GM13977 (cell line): ENCODE data around the gene GFI1B.

Experiments used
- DNase-seq: peaks from one replicate; pipeline ENCODE4 v3.0.0; 2012; ENCODE audit warnings: low spot score
- in situ Hi-C: fragments of 300-500 bp; cut with MboI; formaldehyde crosslinking; loops from one replicate; pipeline ENCODE4 v1.12.0; 2022; ENCODE audit warnings: low sequenced_read_pairs, low pct_unique_long_range_greater_than_20kb, mixed read lengths, inconsistent platforms; ENCODE audit not compliant: unreplicated experiment
- TF ChIP-seq, protein P1 (sequence below): IDR thresholded peaks from 2 replicates; pipeline ENCODE4 v1.5.1; 2012; ENCODE audit warnings: mild to moderate bottlenecking, control low read depth; ENCODE audit not compliant: insufficient read depth; ENCODE audit errors: extremely low read depth, missing control alignments

Gene GFI1B

DNA sequence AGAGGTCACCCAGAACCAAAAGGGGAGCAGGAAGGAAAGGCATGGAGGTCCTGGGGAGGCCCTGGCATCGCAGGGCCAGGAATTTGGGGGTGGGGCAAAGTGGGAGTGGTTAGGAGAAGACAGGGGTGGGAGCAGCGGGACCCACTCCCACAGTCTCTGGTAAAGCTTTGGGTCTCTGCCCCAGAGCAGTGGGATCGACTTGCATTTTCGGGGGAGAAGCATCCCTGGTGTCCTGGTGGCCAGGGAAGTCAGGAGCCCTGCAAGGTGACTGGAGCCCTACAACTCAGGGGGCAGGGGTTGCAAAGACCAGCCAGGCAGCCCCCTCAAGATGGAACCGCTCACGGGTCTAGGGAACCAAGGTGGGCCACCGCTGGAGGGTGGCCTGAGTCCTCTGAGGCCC is 29.9 kb downstream of the GFI1B start:
- TF ChIP-seq, protein P1, sequence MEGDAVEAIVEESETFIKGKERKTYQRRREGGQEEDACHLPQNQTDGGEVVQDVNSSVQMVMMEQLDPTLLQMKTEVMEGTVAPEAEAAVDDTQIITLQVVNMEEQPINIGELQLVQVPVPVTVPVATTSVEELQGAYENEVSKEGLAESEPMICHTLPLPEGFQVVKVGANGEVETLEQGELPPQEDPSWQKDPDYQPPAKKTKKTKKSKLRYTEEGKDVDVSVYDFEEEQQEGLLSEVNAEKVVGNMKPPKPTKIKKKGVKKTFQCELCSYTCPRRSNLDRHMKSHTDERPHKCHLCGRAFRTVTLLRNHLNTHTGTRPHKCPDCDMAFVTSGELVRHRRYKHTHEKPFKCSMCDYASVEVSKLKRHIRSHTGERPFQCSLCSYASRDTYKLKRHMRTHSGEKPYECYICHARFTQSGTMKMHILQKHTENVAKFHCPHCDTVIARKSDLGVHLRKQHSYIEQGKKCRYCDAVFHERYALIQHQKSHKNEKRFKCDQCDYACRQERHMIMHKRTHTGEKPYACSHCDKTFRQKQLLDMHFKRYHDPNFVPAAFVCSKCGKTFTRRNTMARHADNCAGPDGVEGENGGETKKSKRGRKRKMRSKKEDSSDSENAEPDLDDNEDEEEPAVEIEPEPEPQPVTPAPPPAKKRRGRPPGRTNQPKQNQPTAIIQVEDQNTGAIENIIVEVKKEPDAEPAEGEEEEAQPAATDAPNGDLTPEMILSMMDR = no peak
- in situ Hi-C loops = no loop called here
- DNase-seq = no peak

DNA sequence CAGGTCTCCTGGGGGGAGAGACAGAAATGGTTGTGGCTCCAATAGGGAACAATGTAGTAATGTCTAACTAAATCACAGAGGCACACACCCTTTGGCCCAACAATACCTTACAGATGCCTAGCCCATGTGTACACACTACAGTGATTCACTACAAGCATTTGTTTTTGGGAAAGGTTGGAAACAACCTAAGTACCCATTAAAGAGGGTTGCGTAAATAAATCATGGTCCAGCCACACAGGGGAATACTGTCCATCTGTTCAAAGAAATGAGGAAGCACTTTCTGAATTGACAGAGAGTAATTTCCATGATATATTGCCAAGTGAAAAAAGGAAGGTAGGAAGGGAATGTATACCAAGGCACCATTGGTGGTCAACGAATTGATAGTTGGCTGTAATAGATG is 30.3 kb downstream of the GFI1B start:
- DNase-seq = no peak

DNA sequence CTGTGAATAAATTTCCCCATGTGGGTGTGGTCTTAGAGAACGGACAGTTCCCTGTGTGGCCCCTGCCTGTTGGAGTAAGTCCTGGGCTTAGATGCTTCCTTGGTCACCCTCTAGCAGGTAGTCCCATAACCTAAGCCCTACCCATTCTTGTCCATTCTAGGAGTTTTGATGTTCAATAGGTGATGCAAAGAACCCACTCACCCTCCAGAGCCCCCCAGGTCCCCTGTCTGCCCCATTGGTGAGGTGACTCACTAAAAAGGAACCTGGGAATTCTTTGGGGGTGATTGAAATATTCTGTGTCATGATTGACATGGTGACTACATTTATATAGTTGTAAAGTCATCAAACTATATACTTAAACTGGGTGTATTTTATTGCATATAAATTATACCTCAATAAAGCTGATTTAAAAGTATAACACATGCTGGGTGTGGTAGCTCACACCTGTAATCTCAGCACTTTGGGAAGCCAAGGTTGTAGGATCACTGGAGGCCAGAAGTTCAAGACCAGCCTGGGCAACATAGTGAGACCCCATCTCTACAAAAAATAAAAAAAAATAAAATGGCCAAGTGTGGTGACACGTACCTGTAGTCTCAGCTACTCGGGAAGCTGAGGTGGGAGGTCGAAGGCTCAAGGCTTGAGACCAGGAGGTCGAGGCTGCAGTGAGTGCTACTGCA is 31.6 kb downstream of the GFI1B start:
- no peak for DNase-seq
- in situ Hi-C loops = no loop called here
- TF ChIP-seq, protein P1 = no peak

More for the DNA sequence above, 30.3 kb downstream of the GFI1B start:
- in situ Hi-C loops = no loop called here
- TF ChIP-seq, protein P1 = no peak

DNA sequence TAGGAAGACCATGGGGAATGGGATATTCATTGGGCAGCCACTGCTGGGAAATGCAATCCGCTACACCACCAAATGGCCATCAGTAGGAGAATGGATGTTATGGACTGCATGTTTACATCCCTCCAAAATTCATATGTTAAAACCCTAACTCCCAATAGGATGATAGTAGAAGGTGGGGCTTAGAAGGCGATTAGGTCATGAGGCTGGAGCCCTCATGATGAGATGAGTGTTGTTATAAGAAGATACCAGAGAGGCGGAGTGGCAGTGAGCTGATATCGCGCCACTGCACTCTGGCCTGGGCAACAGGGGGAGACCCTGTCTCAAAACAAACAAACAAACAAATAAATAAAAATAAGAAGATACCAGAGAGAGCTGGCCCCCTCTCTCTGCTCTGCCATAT is 36.2 kb downstream of the GFI1B start:
- TF ChIP-seq, protein P1 = no peak
- in situ Hi-C loops = no loop called here
- DNase-seq = no peak

DNA sequence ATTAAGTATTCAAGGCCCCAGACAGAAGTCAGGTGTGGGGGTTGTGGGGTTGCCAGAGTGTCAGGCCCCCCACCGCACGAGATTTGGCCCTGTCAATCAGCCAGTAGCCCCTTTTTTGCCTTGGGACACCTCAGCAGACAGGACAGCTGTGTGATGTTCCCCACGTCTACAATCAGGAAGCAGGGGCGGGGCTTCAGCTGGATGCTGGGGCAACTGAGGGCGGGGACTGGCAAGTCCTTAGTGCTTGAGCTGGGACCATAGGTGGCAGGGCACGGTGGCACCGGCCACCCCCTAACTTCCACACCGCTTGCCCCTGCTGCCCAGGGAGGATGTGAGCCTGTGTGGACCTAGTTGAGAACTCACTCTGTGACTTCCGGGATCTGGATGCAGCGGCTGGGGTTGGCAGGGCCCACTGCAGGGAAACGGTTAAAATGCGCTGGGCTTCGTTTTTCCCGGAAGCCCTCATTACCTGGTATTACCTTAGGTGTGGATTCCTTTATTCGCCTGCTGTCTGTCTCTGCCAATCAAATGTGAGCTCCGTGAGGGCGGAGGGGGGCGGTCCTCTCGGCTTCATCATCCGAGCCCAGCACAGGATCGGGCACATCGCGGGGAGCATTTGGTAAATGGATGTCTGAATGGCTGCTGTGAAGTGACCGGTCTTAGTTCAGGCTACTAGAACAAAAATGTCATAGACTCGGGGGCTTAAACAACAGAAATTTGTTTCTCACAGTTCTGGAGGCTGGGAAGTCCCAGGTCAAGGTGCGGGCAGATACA is 44.8 kb downstream of the GFI1B start:
- in situ Hi-C loops = no loop called here
- TF ChIP-seq, protein P1 = no peak
- DNase-seq = no peak

- in situ Hi-C loops = no loop called here
- DNase-seq = no peak
- TF ChIP-seq, protein P1 = no peak
Measured at GRCh38 chr9:133026426-133026825, 47.9 kb downstream of the GFI1B start.
